ENCODE results near the gene SRD5A1. TPM values are rescaled to one million over a fixed set of nuclear protein-coding genes. Genes with fewer than 3 reads are reported as not detected.

SRD5A1 gene
- total RNA-seq, 1 donor from 2014 or later: 8.0 TPM

- no peak for DNase-seq
- no peak overlapping the region for H3K4me3 ChIP-seq
- H3K36me3 ChIP-seq: no peaks in the 10 kb centered on the region
- H3K27ac ChIP-seq: no peak overlapping the region
- TF ChIP-seq CTCF (IDR thresholded peaks at IDR 0.05): no peak
- peaks cover 51% of the 10 kb centered on the region for H3K4me1 ChIP-seq
- H3K27me3 ChIP-seq: no peaks in the 10 kb centered on the region
- no peak for ATAC-seq
- H3K9me3 ChIP-seq: no peaks in the 10 kb centered on the region
- intact Hi-C loops (cut with DNase I): no loop called here
Measured at GRCh38 chr5:6723122-6723815, 90.0 kb downstream of the SRD5A1 start.

- Histone ChIP-seq H3K4me1 (peaks cover 48% of the 10 kb centered on the region), H3K36me3 (no peaks in the 10 kb centered on the region), H3K27ac (no peak overlapping the region), H3K9me3 (no peaks in the 10 kb centered on the region), H3K27me3 (no peaks in the 10 kb centered on the region), H3K4me3 (no peak overlapping the region)
- DNase-seq (no peak), ATAC-seq (no peak)
- no peak for TF ChIP-seq CTCF (IDR thresholded peaks at IDR 0.05)
- intact Hi-C loops (cut with DNase I): no loop called here
Measured at GRCh38 chr5:6723816-6724300, 90.6 kb downstream of the SRD5A1 start.

Other genes with a start within 250 kb of the SRD5A1 start
- gene UBE2QL1, start 184.6 kb upstream of the SRD5A1 start, total RNA-seq: not detected
- gene NSUN2, start 396 bp upstream of the SRD5A1 start, total RNA-seq: 46.4 TPM
- 19.9 TPM for gene TENT4A, start 80.0 kb downstream of the SRD5A1 start, total RNA-seq